Vagina (tissue), 2 donors: ENCODE measurements around the gene PPP2R3A. TPM values are rescaled to one million over a fixed set of nuclear protein-coding genes. Genes with fewer than 3 reads are reported as not detected.

Source experiments
- DNase-seq, 2 donors: peaks; one replicate each; pipeline ENCODE4 v3.0.0-alpha.2; 2017; ENCODE audit errors: extremely low spot score in 2 of 2
- H3K27ac ChIP-seq: fragments of 200-600 bp; sonication (generic); one replicate; pipeline ENCODE4 v1.5.1; 2019
- H3K27me3 ChIP-seq: fragments of 200-600 bp; sonication (generic); one replicate; pipeline ENCODE4 v1.5.1; 2019
- H3K36me3 ChIP-seq, 2 donors: fragments of 200-600 bp; sonication (generic); one replicate each; pipeline ENCODE4 v1.5.1; 2017 to 2019
- H3K4me1 ChIP-seq: fragments of 200-600 bp; sonication (generic); one replicate; pipeline ENCODE4 v1.5.1; 2019
- H3K4me3 ChIP-seq, 2 donors: fragments of 200-600 bp; sonication (generic); 1 replicate in 1 of 2; 2 replicates in 1 of 2; pipeline ENCODE4 v1.5.1; 2016 to 2019
- H3K9me3 ChIP-seq: fragments of 200-600 bp; sonication (generic); one replicate; pipeline ENCODE4 v1.5.1; 2019
- POLR2A ChIP-seq, 2 donors: fragments of 450-650 bp; IDR thresholded peaks; one replicate each; pipeline ENCODE4 v1.6.1; 2017; ENCODE audit warnings: antibody characterized with exemption in 2 of 2, mild to moderate bottlenecking in 2 of 2, moderate library complexity in 2 of 2
- POLR2AphosphoS5 ChIP-seq, 2 donors: sonication (generic); formaldehyde crosslinking; IDR thresholded peaks; one replicate each; pipeline ENCODE4 v1.9.0; 2017; ENCODE audit warnings: antibody characterized with exemption in 2 of 2, mild to moderate bottlenecking in 2 of 2, low read depth in 1 of 2; ENCODE audit not compliant: insufficient read depth in 1 of 2
- intact Hi-C: fragments of 100-400 bp; cut with DNase I; formaldehyde crosslinking; loops from one replicate; pipeline ENCODE4 v1.15.1; 2023
- total RNA-seq: library from RNA; depleted of rRNA; stranded (reverse); fragments of >200 nt; gene quantifications from one replicate; pipeline ENCODE4 v1.2.3, GENCODE V29; 2016
- TF ChIP-seq, protein P1 (sequence below), 3 experiments: fragments of 450-650 bp in 2 of 3; fragments of 200-600 bp in 1 of 3; sonication (generic) in 1 of 3; IDR thresholded peaks; one replicate each; pipeline ENCODE4 v1.5.1; 2017 to 2019; ENCODE audit warnings: antibody characterized with exemption in 3 of 3, mild to moderate bottlenecking in 2 of 3, moderate library complexity in 2 of 3

PPP2R3A gene
- total RNA-seq, 1 donor from 2014 or later = 15.5 TPM

GRCh38 chr3:136021803-136022202, 56.3 kb downstream of the PPP2R3A start:
- Histone ChIP-seq H3K27ac (no peak overlapping the region), H3K9me3 (no peaks in the 10 kb centered on the region), H3K4me3 (no peak overlapping the region), H3K27me3 (no peaks in the 10 kb centered on the region), H3K36me3 (peaks cover 0 to 1% of the 10 kb centered on the region in 2 donors), H3K4me1 (peaks cover 17% of the 10 kb centered on the region)
- TF ChIP-seq, protein P1, sequence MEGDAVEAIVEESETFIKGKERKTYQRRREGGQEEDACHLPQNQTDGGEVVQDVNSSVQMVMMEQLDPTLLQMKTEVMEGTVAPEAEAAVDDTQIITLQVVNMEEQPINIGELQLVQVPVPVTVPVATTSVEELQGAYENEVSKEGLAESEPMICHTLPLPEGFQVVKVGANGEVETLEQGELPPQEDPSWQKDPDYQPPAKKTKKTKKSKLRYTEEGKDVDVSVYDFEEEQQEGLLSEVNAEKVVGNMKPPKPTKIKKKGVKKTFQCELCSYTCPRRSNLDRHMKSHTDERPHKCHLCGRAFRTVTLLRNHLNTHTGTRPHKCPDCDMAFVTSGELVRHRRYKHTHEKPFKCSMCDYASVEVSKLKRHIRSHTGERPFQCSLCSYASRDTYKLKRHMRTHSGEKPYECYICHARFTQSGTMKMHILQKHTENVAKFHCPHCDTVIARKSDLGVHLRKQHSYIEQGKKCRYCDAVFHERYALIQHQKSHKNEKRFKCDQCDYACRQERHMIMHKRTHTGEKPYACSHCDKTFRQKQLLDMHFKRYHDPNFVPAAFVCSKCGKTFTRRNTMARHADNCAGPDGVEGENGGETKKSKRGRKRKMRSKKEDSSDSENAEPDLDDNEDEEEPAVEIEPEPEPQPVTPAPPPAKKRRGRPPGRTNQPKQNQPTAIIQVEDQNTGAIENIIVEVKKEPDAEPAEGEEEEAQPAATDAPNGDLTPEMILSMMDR (IDR thresholded peaks at IDR 0.05) = no peak
- TF ChIP-seq POLR2AphosphoS5 (IDR thresholded peaks at IDR 0.05; ENCODE audit: insufficient read depth in 1 of 2, low read depth in 1 of 2) (no peak), POLR2A (IDR thresholded peaks at IDR 0.05) (no peak)
- no peak for DNase-seq
- intact Hi-C loops = no loop called here

GRCh38 chr3:136022529-136023263, 57.2 kb downstream of the PPP2R3A start:
- Histone ChIP-seq H3K27me3 (no peaks in the 10 kb centered on the region), H3K4me3 (no peak overlapping the region), H3K9me3 (no peaks in the 10 kb centered on the region), H3K27ac (no peak overlapping the region), H3K4me1 (peaks cover 17% of the 10 kb centered on the region), H3K36me3 (peaks cover 0 to 8% of the 10 kb centered on the region in 2 donors)
- TF ChIP-seq POLR2AphosphoS5 (IDR thresholded peaks at IDR 0.05; ENCODE audit: insufficient read depth in 1 of 2, low read depth in 1 of 2) (no peak), POLR2A (IDR thresholded peaks at IDR 0.05) (no peak)
- TF ChIP-seq, protein P1 (IDR thresholded peaks at IDR 0.05) = no peak
- DNase-seq = no peak
- intact Hi-C loops = no loop called here

DNA sequence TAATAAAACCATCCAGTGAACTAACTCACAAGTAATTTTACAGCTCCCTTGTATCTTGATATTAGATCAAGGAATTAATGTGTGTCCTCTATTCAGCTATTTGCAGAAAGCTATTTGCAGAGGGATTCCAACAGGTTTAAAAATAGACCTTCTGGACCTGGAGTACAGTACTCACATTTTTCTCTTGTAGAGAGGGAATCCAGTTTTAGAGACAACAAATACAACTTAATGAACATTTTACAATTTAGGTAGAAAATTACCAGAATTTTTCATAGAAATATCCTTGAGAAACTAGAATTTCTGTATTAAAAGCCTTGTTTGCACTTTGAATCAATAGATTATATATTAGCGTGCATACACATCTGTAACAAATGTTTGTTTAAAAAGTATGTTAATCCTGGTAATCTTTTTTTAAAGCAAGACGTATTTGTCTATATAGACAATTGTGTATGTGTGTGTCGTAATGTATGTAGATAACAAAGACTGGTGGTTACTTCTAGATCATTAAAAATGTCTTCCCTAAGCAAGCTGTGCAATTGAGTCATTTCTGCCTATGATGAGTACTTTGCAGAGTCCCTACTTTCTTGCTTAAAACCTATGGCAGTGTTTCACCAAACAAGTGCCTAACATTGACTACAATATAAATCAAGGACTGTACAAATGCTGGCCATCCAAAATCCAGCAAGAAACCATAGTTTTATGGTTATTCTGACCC, 57.9 kb downstream of the PPP2R3A start:
- intact Hi-C loops = no loop called here
- Histone ChIP-seq H3K27me3 (no peaks in the 10 kb centered on the region), H3K4me1 (peaks cover 10% of the 10 kb centered on the region), H3K27ac (no peak overlapping the region), H3K4me3 (no peak overlapping the region), H3K36me3 (peaks cover 0 to 9% of the 10 kb centered on the region in 2 donors), H3K9me3 (no peaks in the 10 kb centered on the region)
- TF ChIP-seq POLR2AphosphoS5 (IDR thresholded peaks at IDR 0.05; ENCODE audit: insufficient read depth in 1 of 2, low read depth in 1 of 2) (no peak), POLR2A (IDR thresholded peaks at IDR 0.05) (no peak)
- TF ChIP-seq, protein P1 (IDR thresholded peaks at IDR 0.05) = no peak
- DNase-seq = no peak

DNA sequence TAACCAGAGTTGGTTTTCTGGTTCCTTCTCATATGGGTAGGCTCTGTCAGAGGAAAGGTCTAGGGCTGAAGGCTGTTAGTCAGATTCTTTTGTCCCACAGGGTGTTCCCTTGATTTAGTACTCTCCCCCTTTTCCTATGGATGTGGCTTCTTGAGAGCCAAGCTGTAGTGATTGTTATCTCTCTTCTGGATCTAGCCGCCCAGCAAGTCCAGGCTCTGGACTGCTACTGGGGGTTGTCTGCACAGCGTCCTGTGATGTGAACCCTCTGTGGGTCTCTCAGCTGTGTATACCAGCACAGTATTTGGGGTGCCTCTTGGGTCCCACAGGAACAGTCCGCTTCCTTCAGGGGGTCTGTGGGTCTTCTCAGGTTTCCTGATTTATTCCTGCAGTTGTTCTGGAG, 70.8 kb downstream of the PPP2R3A start:
- Histone ChIP-seq H3K4me1 (no peaks in the 10 kb centered on the region), H3K4me3 (no peak overlapping the region), H3K27ac (no peak overlapping the region), H3K9me3 (no peaks in the 10 kb centered on the region), H3K36me3 (no peaks in the 10 kb centered on the region), H3K27me3 (no peaks in the 10 kb centered on the region)
- intact Hi-C loops = no loop called here
- TF ChIP-seq, protein P1 (IDR thresholded peaks at IDR 0.05) = no peak
- TF ChIP-seq POLR2A (IDR thresholded peaks at IDR 0.05) (no peak), POLR2AphosphoS5 (IDR thresholded peaks at IDR 0.05; ENCODE audit: insufficient read depth in 1 of 2, low read depth in 1 of 2) (no peak)
- no peak for DNase-seq

DNA sequence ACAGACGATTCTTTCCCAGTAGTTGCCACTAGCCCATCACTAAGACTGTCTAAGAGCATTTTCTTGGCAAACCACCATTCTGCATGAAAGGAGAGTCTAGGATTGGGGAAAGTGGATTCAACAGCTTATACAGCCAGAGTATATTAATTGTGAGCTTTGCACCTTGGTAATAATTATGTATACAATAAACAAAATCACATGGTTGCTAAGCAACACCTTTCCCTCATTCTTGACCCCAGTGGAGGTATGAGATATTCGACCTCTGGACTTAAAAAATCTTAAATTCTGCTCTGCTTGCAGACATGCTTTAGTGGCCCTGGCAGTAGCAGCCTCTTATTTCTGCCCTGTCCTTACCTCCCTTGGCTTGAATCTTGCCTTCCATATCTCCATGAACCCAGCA, 73.1 kb downstream of the PPP2R3A start:
- Histone ChIP-seq H3K27me3 (no peaks in the 10 kb centered on the region), H3K36me3 (no peaks in the 10 kb centered on the region), H3K4me3 (no peak overlapping the region), H3K27ac (no peak overlapping the region), H3K9me3 (no peaks in the 10 kb centered on the region), H3K4me1 (no peaks in the 10 kb centered on the region)
- no peak for DNase-seq
- intact Hi-C loops = no loop called here
- TF ChIP-seq, protein P1 (IDR thresholded peaks at IDR 0.05) = no peak
- TF ChIP-seq POLR2A (IDR thresholded peaks at IDR 0.05) (no peak), POLR2AphosphoS5 (IDR thresholded peaks at IDR 0.05; ENCODE audit: insufficient read depth in 1 of 2, low read depth in 1 of 2) (no peak)
